ENCODE measurements around the gene JUP.
A peak's percentile ranks its signal among the peaks of the same experiment; 100 is the strongest.

The JUP gene

GRCh38 chr17:41760878-41761277 lies 25.6 kb downstream of the JUP start:
- no peak overlapping the region for H3K4me3 ChIP-seq (ENCODE audit: low read depth, low read length)

GRCh38 chr17:41758601-41759000 lies 27.9 kb downstream of the JUP start:
- H3K4me3 ChIP-seq (ENCODE audit: low read depth, low read length): no peak overlapping the region

GRCh38 chr17:41754066-41754465 lies 32.4 kb downstream of the JUP start:
- no peak overlapping the region for H3K4me3 ChIP-seq (ENCODE audit: low read depth, low read length)

- H3K4me3 ChIP-seq (ENCODE audit: low read depth, low read length): no peak overlapping the region
These were observed 35.2 kb downstream of the JUP start for GRCh38 chr17:41751288-41751687.

- H3K4me3 ChIP-seq (ENCODE audit: low read depth, low read length): no peak overlapping the region
These were observed 35.6 kb downstream of the JUP start for GRCh38 chr17:41750862-41751261.

GRCh38 chr17:41748275-41748674 lies 38.2 kb downstream of the JUP start:
- no peak overlapping the region for H3K4me3 ChIP-seq (ENCODE audit: low read depth, low read length)

GRCh38 chr17:41741709-41742108 lies 44.8 kb downstream of the JUP start:
- H3K4me3 ChIP-seq (ENCODE audit: low read depth, low read length): no peak overlapping the region

GRCh38 chr17:41740506-41740905 lies 46.0 kb downstream of the JUP start:
- H3K4me3 ChIP-seq (ENCODE audit: low read depth, low read length): no peak overlapping the region

- no peak overlapping the region for H3K4me3 ChIP-seq (ENCODE audit: low read depth, low read length)
These were observed 46.7 kb downstream of the JUP start for GRCh38 chr17:41739661-41740352.

- no peak overlapping the region for H3K4me3 ChIP-seq (ENCODE audit: low read depth, low read length)
These were observed 47.8 kb downstream of the JUP start for GRCh38 chr17:41738801-41739112.

GRCh38 chr17:41738077-41738800 lies 48.3 kb downstream of the JUP start:
- H3K4me3 ChIP-seq (ENCODE audit: low read depth, low read length): no peak overlapping the region

- H3K4me3 ChIP-seq (ENCODE audit: low read depth, low read length): no peak overlapping the region
These were observed 48.9 kb downstream of the JUP start for GRCh38 chr17:41737680-41738023.

GRCh38 chr17:41736983-41737679 lies 49.4 kb downstream of the JUP start:
- no peak overlapping the region for H3K4me3 ChIP-seq (ENCODE audit: low read depth, low read length)

GRCh38 chr17:41735744-41736143 lies 50.8 kb downstream of the JUP start:
- no peak overlapping the region for H3K4me3 ChIP-seq (ENCODE audit: low read depth, low read length)

GRCh38 chr17:41734949-41735313 lies 51.6 kb downstream of the JUP start:
- H3K4me3 ChIP-seq (ENCODE audit: low read depth, low read length): peak overlapping the region; percentile 48

- H3K4me3 ChIP-seq (ENCODE audit: low read depth, low read length): peak within 1 kb of the TSS; percentile 48
These were observed 52.2 kb downstream of the JUP start, which contains the start of gene HAP1 for GRCh38 chr17:41734139-41734948. Gene HAP1 (minus strand): TSS chr17:41734643. CDS start chr17:41734634, 9 bp downstream.

GRCh38 chr17:41733348-41734138 lies 53.0 kb downstream of the JUP start:
- H3K4me3 ChIP-seq (ENCODE audit: low read depth, low read length): peak overlapping the region; percentile 13

GRCh38 chr17:41731836-41732235 lies 54.7 kb downstream of the JUP start:
- H3K4me3 ChIP-seq (ENCODE audit: low read depth, low read length): no peak overlapping the region

- no peak overlapping the region for H3K4me3 ChIP-seq (ENCODE audit: low read depth, low read length)
These were observed 56.0 kb downstream of the JUP start for GRCh38 chr17:41730479-41730878.

GRCh38 chr17:41728056-41728455 lies 58.5 kb downstream of the JUP start:
- H3K4me3 ChIP-seq (ENCODE audit: low read depth, low read length): no peak overlapping the region

GRCh38 chr17:41725134-41725533 lies 61.4 kb downstream of the JUP start:
- no peak overlapping the region for H3K4me3 ChIP-seq (ENCODE audit: low read depth, low read length)
